ENCODE data around the gene VSX2. TPM values are rescaled to one million over a fixed set of nuclear protein-coding genes. Genes with fewer than 3 reads are reported as not detected.
A peak's percentile ranks its signal among the peaks of the same experiment; 100 is the strongest.

VSX2 gene
- total and polyA plus RNA-seq, 2 of the 13 experiments (the other 11 are each of a cell fraction or from before 2014, with no cell fraction given), result 0.05 TPM; not detected in 1

GRCh38 chr14:74301594-74302151, 62.4 kb downstream of the VSX2 start:
- Histone ChIP-seq H3K4me2 (ENCODE audit: low read depth, low read length) (peak overlapping the region; percentile 82), H2AFZ (ENCODE audit: low read length) (no peak overlapping the region), H3K36me3 (replicated peaks in 1 of 2; ENCODE audit: control insufficient read depth in 1 of 2, insufficient read depth in 2 of 2, low read length in 2 of 2) (peaks cover 12 to 24% of the 10 kb centered on the region in 2 experiments; a peak in 4 of 5 replicates), H4K20me1 (ENCODE audit: insufficient read depth, low read length) (peaks cover 15% of the 10 kb centered on the region), H3K4me1 (ENCODE audit: insufficient read depth, low read length) (peaks cover 48% of the 10 kb centered on the region), H3K9me3 (ENCODE audit: low read length) (no peaks in the 10 kb centered on the region), H3K27me3 (ENCODE audit: control insufficient read depth in 1 of 2, insufficient read depth in 2 of 2, low read length in 2 of 2) (no peaks in the 10 kb centered on the region), H3K27ac (ENCODE audit: extremely low read length, insufficient read depth, low read length) (peak overlapping the region; percentile 83), H3K4me3 (replicated peaks in 1 of 3; ENCODE audit: insufficient read depth in 1 of 3, low read depth in 2 of 3, low read length in 3 of 3) (peak overlapping the region; percentile 73 to 94 (median 87)), H3K79me2 (ENCODE audit: insufficient read depth, low read length) (peaks cover 46% of the 10 kb centered on the region), H3K9ac (ENCODE audit: insufficient read depth, low read depth, low read length) (peak overlapping the region; percentile 85)
- FAIRE-seq (no peak), DNase-seq (ENCODE audit: low spot score) (no peak), ATAC-seq (no peak)
- ChIA-PET CTCF (ENCODE audit: low intra/inter-chr PET ratio, low total read pairs) (no interaction called here), POLR2A (no interaction called here)
- intact Hi-C loops (cut with micrococcal nuclease; ENCODE audit: unreplicated experiment) (no loop called here), in situ Hi-C loops (cut with HindIII; ENCODE audit: extremely low pct_ligation_motif_present, low pct_unique_long_range_greater_than_20kb) (no loop called here)
- BruUV-seq (replicated peaks), result no TSS peak
- WGBS (ENCODE audit: low lambda C conversion rate), result 2% methylated on average over 22 of the region's 22 CpGs
- TF ChIP-seq RCOR2 (CRISPR knock-in tag; IDR thresholded peaks at IDR 0.05), result no peak
- TF ChIP-seq RAD51 (IDR thresholded peaks at IDR 0.05; ENCODE audit: borderline replicate concordance), result no peak
- TF ChIP-seq ZC3H4 (CRISPR knock-in tag; IDR thresholded peaks at IDR 0.05; ENCODE audit: borderline replicate concordance), result no peak
- no peak for TF ChIP-seq ZNF775 (CRISPR knock-in tag; IDR thresholded peaks at IDR 0.05; ENCODE audit: borderline replicate concordance)
- TF ChIP-seq ZNF563 (CRISPR knock-in tag; IDR thresholded peaks at IDR 0.05), result 0 out of 2 replicates have a peak, but pooled peaks have one; percentile 25
- TF ChIP-seq ZNF253 (CRISPR knock-in tag; IDR thresholded peaks at IDR 0.05; ENCODE audit: borderline replicate concordance), result no peak
- no peak for TF ChIP-seq ZNF205 (CRISPR knock-in tag; IDR thresholded peaks at IDR 0.05)
- no peak for TF ChIP-seq MEIS1 (CRISPR knock-in tag; IDR thresholded peaks at IDR 0.05; ENCODE audit: borderline replicate concordance)
- TF ChIP-seq TEAD3 (CRISPR knock-in tag; optimal IDR thresholded peaks at IDR 0.05; ENCODE audit: borderline replicate concordance), result no peak
- 0 out of 2 replicates have a peak, but pooled peaks have one; percentile 41 for TF ChIP-seq ZNF296 (CRISPR knock-in tag; conservative IDR thresholded peaks at IDR 0.05)
- TF ChIP-seq AKAP8 (CRISPR knock-in tag; IDR thresholded peaks at IDR 0.05), result 0 out of 2 replicates have a peak, but pooled peaks have one; percentile 32
- 0 out of 2 replicates have a peak, but pooled peaks have one; percentile 51 for TF ChIP-seq NAIF1 (CRISPR knock-in tag; IDR thresholded peaks at IDR 0.05; ENCODE audit: borderline replicate concordance)
- TF ChIP-seq, protein P1, sequence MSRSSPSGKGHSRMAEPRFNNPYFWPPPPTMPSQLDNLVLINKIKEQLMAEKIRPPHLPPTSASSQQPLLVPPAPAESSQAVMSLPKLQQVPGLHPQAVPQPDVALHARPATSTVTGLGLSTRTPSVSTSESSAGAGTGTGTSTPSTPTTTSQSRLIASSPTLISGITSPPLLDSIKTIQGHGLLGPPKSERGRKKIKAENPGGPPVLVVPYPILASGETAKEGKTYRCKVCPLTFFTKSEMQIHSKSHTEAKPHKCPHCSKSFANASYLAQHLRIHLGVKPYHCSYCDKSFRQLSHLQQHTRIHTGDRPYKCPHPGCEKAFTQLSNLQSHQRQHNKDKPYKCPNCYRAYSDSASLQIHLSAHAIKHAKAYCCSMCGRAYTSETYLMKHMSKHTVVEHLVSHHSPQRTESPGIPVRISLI (CRISPR knock-in tag; IDR thresholded peaks at IDR 0.05; ENCODE audit: borderline replicate concordance), result no peak
- peak; percentile 61; the same call in 1 of the 2 replicates for TF ChIP-seq ZNF770 (CRISPR knock-in tag; IDR thresholded peaks at IDR 0.05)
- TF ChIP-seq PATZ1 (CRISPR knock-in tag; IDR thresholded peaks at IDR 0.05), result 0 out of 2 replicates have a peak, but pooled peaks have one; percentile 8
- 0 out of 2 replicates have a peak, but pooled peaks have one; percentile 2 for TF ChIP-seq GFI1 (CRISPR knock-in tag; IDR thresholded peaks at IDR 0.05; ENCODE audit: borderline replicate concordance)

All from HepG2 (cell line).